HCT116 (cell line): ENCODE results near the gene ITGAV.

Experiments used
- POLR2A ChIP-seq: IDR thresholded peaks from 2 replicates; pipeline ENCODE4 v1.7.0; 2011; ENCODE audit warnings: borderline replicate concordance; ENCODE audit not compliant: insufficient read depth, insufficient read length; ENCODE audit errors: extremely low read depth
- SP1 ChIP-seq: IDR thresholded peaks from 2 replicates; pipeline ENCODE4 v1.6.1; 2012; ENCODE audit warnings: low read depth

- no peak for TF ChIP-seq SP1
- no peak for TF ChIP-seq POLR2A
Measured at GRCh38 chr2:186726938-186727337, 137.1 kb downstream of the ITGAV start.
